Activated CD8-positive, alpha-beta memory T cell treated with anti-CD3 and anti-CD28 coated beads for 24 hours (primary cell): ENCODE data around the gene HSD3B1.
"Not testable (repeated sequence)": the region's sequence is repeated elsewhere in the genome, so short reads cannot be mapped to it uniquely, and the experiment has no call there.

ENCODE experiments used
- DNase-seq: peaks from one replicate; pipeline ENCODE4 v3.0.0-alpha.2; 2020

HSD3B1 gene

GRCh38 chr1:119554183-119554582, 47.2 kb downstream of the HSD3B1 start:
- no peak for DNase-seq

GRCh38 chr1:119556423-119556822, 49.4 kb downstream of the HSD3B1 start:
- DNase-seq: no peak

GRCh38 chr1:119560402-119560801, 53.4 kb downstream of the HSD3B1 start:
- DNase-seq: not testable (repeated sequence)

- DNase-seq: no peak
Measured at GRCh38 chr1:119564548-119564947, 57.5 kb downstream of the HSD3B1 start.
